MM.1S (cell line): ENCODE data around the gene AGXT.

ENCODE experiments used
- DNase-seq: peaks from one replicate; pipeline ENCODE4 v3.0.0-alpha.2; 2015
- H2AFZ ChIP-seq: fragments of 300-600 bp; sonication (generic); 2 replicates; pipeline ENCODE4 v1.6.0; 2016; ENCODE audit warnings: antibody characterized with exemption, low read length
- H3F3A ChIP-seq: fragments of 300-600 bp; sonication (generic); 2 replicates; pipeline ENCODE4 v1.6.1; 2016; ENCODE audit warnings: mild to moderate bottlenecking, antibody characterized with exemption, low read length, moderate library complexity, mixed read lengths; ENCODE audit not compliant: insufficient read depth
- H3K27ac ChIP-seq: fragments of 300-600 bp; sonication (generic); 2 replicates; pipeline ENCODE4 v1.5.1; 2016; ENCODE audit warnings: mild to moderate bottlenecking, low read length
- H3K27me3 ChIP-seq: fragments of 300-600 bp; sonication (generic); replicated peaks from 2 replicates; pipeline ENCODE4 v1.6.0; 2016; ENCODE audit warnings: low read length; ENCODE audit not compliant: insufficient read depth
- H3K36me3 ChIP-seq: fragments of 300-600 bp; sonication (generic); replicated peaks from 2 replicates; pipeline ENCODE4 v1.6.1; 2016; ENCODE audit warnings: mild to moderate bottlenecking, low read length, mixed read lengths; ENCODE audit not compliant: insufficient read depth
- H3K4me1 ChIP-seq: fragments of 300-600 bp; sonication (generic); 2 replicates; pipeline ENCODE4 v1.6.1; 2016; ENCODE audit warnings: low read length, mixed read lengths
- H3K4me2 ChIP-seq: fragments of 300-600 bp; sonication (generic); 2 replicates; pipeline ENCODE4 v1.6.0; 2016; ENCODE audit warnings: low read depth, low read length
- H3K4me3 ChIP-seq: fragments of 300-600 bp; sonication (generic); 2 replicates; pipeline ENCODE4 v1.5.1; 2016; ENCODE audit warnings: low read length, mixed read lengths
- H3K79me2 ChIP-seq: fragments of 300-600 bp; sonication (generic); 2 replicates; pipeline ENCODE4 v1.6.1; 2016; ENCODE audit warnings: mixed run types, low read length, mixed read lengths
- H3K9ac ChIP-seq: fragments of 300-600 bp; sonication (generic); 2 replicates; pipeline ENCODE4 v1.6.1; 2016; ENCODE audit warnings: low read length, mixed read lengths
- H3K9me2 ChIP-seq: fragments of 300-600 bp; sonication (generic); replicated peaks from 2 replicates; pipeline ENCODE4 v1.6.1; 2016; ENCODE audit warnings: mild to moderate bottlenecking, low read length, mixed read lengths; ENCODE audit not compliant: insufficient read depth
- H3K9me3 ChIP-seq: fragments of 300-600 bp; sonication (generic); replicated peaks from 2 replicates; pipeline ENCODE4 v1.6.1; 2016; ENCODE audit warnings: mild to moderate bottlenecking, low read length, mixed read lengths; ENCODE audit not compliant: insufficient read depth
- H4K20me1 ChIP-seq: fragments of 300-600 bp; sonication (generic); 2 replicates; pipeline ENCODE4 v1.6.1; 2016; ENCODE audit warnings: mild to moderate bottlenecking, low read length, moderate library complexity, mixed read lengths; ENCODE audit not compliant: insufficient read depth
- CTCF ChIP-seq: fragments of 300-600 bp; sonication (generic); IDR thresholded peaks from 2 replicates; pipeline ENCODE4 v1.5.1; 2016; ENCODE audit warnings: antibody characterized with exemption, low read length, mixed read lengths
- EZH2 ChIP-seq: fragments of 300-600 bp; sonication (generic); optimal IDR thresholded peaks from 2 replicates; pipeline ENCODE3; 2017; ENCODE audit warnings: low read depth, mild to moderate bottlenecking, antibody characterized with exemption, low read length, mixed read lengths
- EZH2phosphoT487 ChIP-seq: fragments of 300-600 bp; sonication (generic); IDR thresholded peaks from 2 replicates; pipeline ENCODE4 v1.6.1; 2018; ENCODE audit warnings: antibody characterized with exemption, low read length

AGXT gene

DNA sequence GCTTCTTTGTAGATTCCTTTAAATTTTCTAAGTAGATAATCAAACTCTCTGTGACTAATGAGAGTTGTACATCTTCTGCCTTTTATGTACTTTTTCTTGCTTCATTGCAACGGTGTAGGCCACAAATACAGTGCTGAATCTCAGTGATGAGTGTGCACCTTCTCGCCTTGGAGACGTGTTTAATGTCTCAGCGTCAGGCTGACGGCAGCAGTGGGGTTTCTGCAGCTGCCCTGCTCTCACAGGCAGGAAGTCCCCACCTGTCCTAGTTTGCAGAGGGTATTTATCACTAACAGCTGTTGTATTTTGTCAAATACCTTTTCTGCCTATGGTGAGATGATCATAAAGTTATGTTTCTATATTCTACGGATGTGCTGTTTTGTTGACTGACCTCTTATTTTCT lies 13.3 kb downstream of the AGXT start:
- H4K20me1 ChIP-seq: no peaks in the 10 kb centered on the region
- peaks cover 62% of the 10 kb centered on the region for H3K27me3 ChIP-seq
- H3K4me1 ChIP-seq: no peaks in the 10 kb centered on the region
- no peak overlapping the region for H2AFZ ChIP-seq
- H3K9me2 ChIP-seq: no peaks in the 10 kb centered on the region
- H3F3A ChIP-seq: no peaks in the 10 kb centered on the region
- no peaks in the 10 kb centered on the region for H3K9me3 ChIP-seq
- no peak for TF ChIP-seq CTCF
- TF ChIP-seq EZH2: no peak
- no peak for TF ChIP-seq EZH2phosphoT487
- H3K36me3 ChIP-seq: no peaks in the 10 kb centered on the region
- DNase-seq: no peak
- no peak overlapping the region for H3K27ac ChIP-seq
- H3K9ac ChIP-seq: no peak overlapping the region
- H3K4me3 ChIP-seq: no peak overlapping the region
- no peaks in the 10 kb centered on the region for H3K79me2 ChIP-seq
- H3K4me2 ChIP-seq: no peak overlapping the region

DNA sequence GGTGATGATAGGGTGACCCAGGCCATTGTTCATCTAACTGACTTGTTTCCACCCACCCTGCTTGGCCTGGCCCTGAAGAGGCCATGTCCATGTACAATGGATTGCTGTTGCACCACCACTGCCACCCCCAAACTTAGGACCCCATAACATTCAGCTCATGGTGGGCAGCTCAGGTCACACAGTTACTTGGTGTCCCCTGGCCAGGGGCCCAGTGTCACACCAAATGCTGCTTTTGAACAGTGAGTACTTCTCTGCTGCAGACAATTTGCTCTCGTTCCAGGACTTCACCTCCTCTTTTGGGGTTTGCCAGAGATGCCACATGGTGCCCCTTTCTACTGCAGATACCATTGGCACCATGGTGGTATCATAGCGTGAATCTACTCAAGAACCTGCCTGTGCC lies 15.6 kb downstream of the AGXT start:
- Histone ChIP-seq H2AFZ (no peak overlapping the region), H3K4me1 (no peaks in the 10 kb centered on the region), H3K4me2 (no peak overlapping the region), H3K79me2 (no peaks in the 10 kb centered on the region), H3K27me3 (peaks cover 44% of the 10 kb centered on the region), H3K9me2 (no peaks in the 10 kb centered on the region), H3K27ac (no peak overlapping the region), H3F3A (no peaks in the 10 kb centered on the region), H3K9ac (no peak overlapping the region), H4K20me1 (no peaks in the 10 kb centered on the region), H3K9me3 (no peaks in the 10 kb centered on the region), H3K4me3 (no peak overlapping the region), H3K36me3 (no peaks in the 10 kb centered on the region)
- DNase-seq: no peak
- no peak for TF ChIP-seq EZH2phosphoT487
- TF ChIP-seq EZH2: no peak
- no peak for TF ChIP-seq CTCF

GRCh38 chr2:240884745-240885144 lies 16.1 kb downstream of the AGXT start:
- Histone ChIP-seq H3K27me3 (peaks cover 43% of the 10 kb centered on the region), H3K27ac (no peak overlapping the region), H3K4me1 (no peaks in the 10 kb centered on the region), H4K20me1 (no peaks in the 10 kb centered on the region), H3K79me2 (no peaks in the 10 kb centered on the region), H3K4me3 (no peak overlapping the region), H3K9me3 (no peaks in the 10 kb centered on the region), H2AFZ (no peak overlapping the region), H3F3A (no peaks in the 10 kb centered on the region), H3K9ac (no peak overlapping the region), H3K9me2 (no peaks in the 10 kb centered on the region), H3K4me2 (no peak overlapping the region), H3K36me3 (no peaks in the 10 kb centered on the region)
- TF ChIP-seq EZH2phosphoT487 (no peak), CTCF (no peak), EZH2 (no peak)
- DNase-seq: no peak
